ENCODE data around the gene CBLL2. TPM values are rescaled to one million over a fixed set of nuclear protein-coding genes. Genes with fewer than 3 reads are reported as not detected.

The CBLL2 gene
- total and polyA plus RNA-seq, 2 donors: not detected

DNA sequence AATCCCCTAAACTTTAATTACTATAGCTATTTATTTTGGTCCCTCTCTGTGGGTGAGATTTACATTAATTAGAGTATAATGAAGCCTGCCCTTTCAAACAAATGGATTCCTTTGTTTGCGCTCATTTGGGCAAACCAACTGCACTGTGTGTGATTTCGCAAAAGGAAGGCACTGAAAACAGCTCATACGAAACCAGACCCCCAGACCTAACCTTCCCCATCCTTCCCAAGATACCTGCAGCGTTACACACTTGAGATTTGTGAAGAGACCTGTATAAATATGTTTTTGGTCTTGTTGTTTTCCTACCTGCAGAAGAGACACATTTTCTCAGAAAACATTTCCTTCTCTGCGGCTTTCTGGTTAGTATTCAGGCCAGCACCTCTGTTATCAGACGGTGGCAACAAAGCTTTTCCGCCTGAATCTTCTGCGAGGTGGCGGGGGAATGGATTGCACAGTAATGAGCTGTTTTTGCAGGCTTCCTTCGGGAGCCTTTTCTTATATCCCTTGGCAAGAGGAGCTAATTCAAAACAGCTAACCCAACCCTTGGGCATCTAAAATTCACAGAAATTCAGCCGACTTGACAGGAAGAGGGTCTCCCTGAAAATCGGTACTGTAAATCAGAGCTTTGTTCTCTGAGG lies 47.6 kb downstream of the CBLL2 start:
- DNase-seq (ENCODE audit: low read depth in 6 of 9, low spot score in 9 of 9): no peak
- Histone ChIP-seq H3K36me3 (ENCODE audit: control insufficient read depth in 2 of 2, insufficient read depth in 2 of 2, low read length in 1 of 2) (no peaks in the 10 kb centered on the region), H3K4me3 (ENCODE audit: low read length in 2 of 2) (no peak overlapping the region), H3K27me3 (ENCODE audit: control insufficient read depth in 2 of 2, insufficient read depth in 1 of 2, low read length in 1 of 2) (no peaks in the 10 kb centered on the region), H3K27ac (ENCODE audit: low read depth in 1 of 2, low read length in 1 of 2) (no peak overlapping the region), H3K4me1 (ENCODE audit: control insufficient read depth in 2 of 2, insufficient read depth in 2 of 2, low read length in 2 of 2) (no peaks in the 10 kb centered on the region), H3K9me3 (ENCODE audit: control insufficient read depth in 2 of 2, insufficient read depth in 1 of 2, low read length in 1 of 2) (no peaks in the 10 kb centered on the region)
- 85% methylated on average over 12 of the region's 12 CpGs for WGBS

- Histone ChIP-seq H3K9me3 (ENCODE audit: control insufficient read depth in 2 of 2, insufficient read depth in 1 of 2, low read length in 1 of 2) (no peaks in the 10 kb centered on the region), H3K4me3 (ENCODE audit: low read length in 2 of 2) (no peak overlapping the region), H3K27ac (ENCODE audit: low read depth in 1 of 2, low read length in 1 of 2) (no peak overlapping the region), H3K36me3 (ENCODE audit: control insufficient read depth in 2 of 2, insufficient read depth in 2 of 2, low read length in 1 of 2) (no peaks in the 10 kb centered on the region), H3K4me1 (ENCODE audit: control insufficient read depth in 2 of 2, insufficient read depth in 2 of 2, low read length in 2 of 2) (no peaks in the 10 kb centered on the region), H3K27me3 (ENCODE audit: control insufficient read depth in 2 of 2, insufficient read depth in 1 of 2, low read length in 1 of 2) (no peaks in the 10 kb centered on the region)
- no peak for DNase-seq (ENCODE audit: low read depth in 6 of 9, low spot score in 9 of 9)
- WGBS: 63% methylated on average over 5 of the region's 5 CpGs
These were observed 50.8 kb downstream of the CBLL2 start for GRCh38 chrX:22323541-22323940.

Other genes with a start within 250 kb of the CBLL2 start
- gene PHEX, start 240.6 kb upstream of the CBLL2 start, total RNA-seq: 0.66 TPM
- gene PHEX, start 240.6 kb upstream of the CBLL2 start, polyA plus RNA-seq: 0.66 TPM